Neuron (in vitro differentiated cells): ENCODE measurements around the gene AFF3.

ENCODE experiments used
- H2AFZ ChIP-seq: one replicate; pipeline ENCODE4 v1.6.1; 2013; ENCODE audit warnings: low read depth, mild to moderate bottlenecking, inconsistent platforms, low read length, moderate library complexity
- H3K27me3 ChIP-seq: one replicate; pipeline ENCODE4 v1.6.1; 2013; ENCODE audit warnings: low read length; ENCODE audit not compliant: insufficient read depth
- H3K36me3 ChIP-seq: one replicate; pipeline ENCODE4 v1.6.1; 2013; ENCODE audit warnings: low read length; ENCODE audit not compliant: insufficient read depth
- H3K4me1 ChIP-seq: one replicate; pipeline ENCODE4 v1.6.1; 2013; ENCODE audit warnings: low read length; ENCODE audit not compliant: insufficient read depth
- H3K4me3 ChIP-seq: 2 replicates; pipeline ENCODE4 v1.5.1; 2013; ENCODE audit warnings: mild to moderate bottlenecking, low read length, moderate library complexity
- H3K9me3 ChIP-seq: one replicate; pipeline ENCODE4 v1.6.1; 2013; ENCODE audit warnings: low read length

Gene AFF3

DNA sequence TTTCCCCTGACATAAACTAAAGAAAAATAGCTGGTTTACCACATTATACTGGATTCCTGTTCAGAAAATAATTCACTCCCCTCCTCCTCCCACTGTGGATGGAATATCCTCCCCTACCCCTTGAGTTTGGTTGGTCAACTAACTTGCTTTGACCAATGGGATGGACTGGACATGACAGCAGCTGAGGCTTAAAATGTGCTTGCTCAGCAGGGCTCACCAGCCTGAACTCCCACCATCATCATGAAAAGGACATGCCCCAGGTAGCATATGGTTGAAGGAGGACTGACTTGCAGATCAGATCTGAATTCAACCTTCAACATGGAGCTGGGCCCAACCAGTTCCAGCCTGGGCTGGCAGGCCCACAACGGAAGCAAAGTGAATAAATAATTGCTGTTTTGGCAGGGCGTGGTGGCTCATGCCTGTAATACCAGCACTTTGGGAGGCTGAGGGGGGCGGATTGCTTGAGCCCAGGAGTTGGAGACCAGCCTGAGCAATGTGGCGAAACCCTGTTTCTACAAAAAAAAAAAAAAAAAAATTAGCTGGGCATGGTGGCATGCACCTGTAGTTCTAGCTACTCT, 284.4 kb downstream of the AFF3 start:
- no peaks in the 10 kb centered on the region for H3K36me3 ChIP-seq
- peaks cover 3% of the 10 kb centered on the region for H3K9me3 ChIP-seq
- H3K27me3 ChIP-seq = no peaks in the 10 kb centered on the region
- H3K4me3 ChIP-seq = no peak overlapping the region
- H3K4me1 ChIP-seq = no peaks in the 10 kb centered on the region
- H2AFZ ChIP-seq = no peak overlapping the region

GRCh38 chr2:99857372-99857771, 285.0 kb downstream of the AFF3 start:
- Histone ChIP-seq H3K4me1 (no peaks in the 10 kb centered on the region), H2AFZ (no peak overlapping the region), H3K36me3 (no peaks in the 10 kb centered on the region), H3K4me3 (no peak overlapping the region), H3K27me3 (no peaks in the 10 kb centered on the region), H3K9me3 (peaks cover 3% of the 10 kb centered on the region)

DNA sequence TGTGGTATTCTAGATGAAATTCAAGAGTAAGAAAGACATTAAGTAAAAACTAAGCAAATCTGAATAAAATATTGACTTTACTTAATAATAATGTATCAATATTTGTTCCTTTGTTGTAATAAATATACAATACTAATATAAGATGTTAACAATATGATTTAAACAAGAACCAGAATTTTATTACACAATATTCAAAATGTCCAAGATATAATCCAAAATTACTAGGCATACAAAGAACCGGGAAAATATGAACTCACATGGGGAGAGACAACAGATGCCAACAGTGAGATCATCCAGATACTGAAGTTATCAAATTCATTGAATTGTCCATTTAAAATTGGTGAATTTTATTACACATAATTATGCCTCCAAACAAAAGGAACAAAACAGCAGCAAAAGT, 286.3 kb downstream of the AFF3 start:
- Histone ChIP-seq H3K27me3 (no peaks in the 10 kb centered on the region), H3K36me3 (no peaks in the 10 kb centered on the region), H3K9me3 (peaks cover 3% of the 10 kb centered on the region)

GRCh38 chr2:99854236-99854852, 288.0 kb downstream of the AFF3 start:
- no peaks in the 10 kb centered on the region for H3K36me3 ChIP-seq
- no peaks in the 10 kb centered on the region for H3K4me1 ChIP-seq
- no peak overlapping the region for H2AFZ ChIP-seq
- no peak overlapping the region for H3K4me3 ChIP-seq
- peaks cover 3% of the 10 kb centered on the region for H3K9me3 ChIP-seq
- H3K27me3 ChIP-seq = no peaks in the 10 kb centered on the region

More for the DNA sequence above, 286.3 kb downstream of the AFF3 start:
- no peak overlapping the region for H2AFZ ChIP-seq
- H3K4me3 ChIP-seq = no peak overlapping the region
- H3K4me1 ChIP-seq = no peaks in the 10 kb centered on the region

DNA sequence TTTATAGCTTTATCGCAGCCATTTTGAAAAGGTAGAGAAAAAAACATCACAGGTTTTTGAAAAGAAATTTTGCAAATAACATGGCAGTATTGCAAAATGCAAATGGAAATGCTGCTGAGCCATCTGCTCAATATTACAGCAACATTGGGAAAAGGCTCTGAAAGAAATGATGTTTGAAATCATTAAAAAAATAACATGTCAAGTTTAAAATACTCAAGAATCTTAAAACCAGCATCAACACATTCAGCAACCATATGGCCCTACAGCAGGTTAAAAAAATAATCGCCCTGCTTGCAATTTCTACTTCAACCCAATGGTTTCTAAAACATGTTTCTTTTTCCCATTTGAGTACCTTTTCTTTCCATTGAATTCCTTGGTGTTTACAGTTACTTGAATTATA, 289.4 kb downstream of the AFF3 start:
- H3K9me3 ChIP-seq = peaks cover 3% of the 10 kb centered on the region
- H3K36me3 ChIP-seq = no peaks in the 10 kb centered on the region

DNA sequence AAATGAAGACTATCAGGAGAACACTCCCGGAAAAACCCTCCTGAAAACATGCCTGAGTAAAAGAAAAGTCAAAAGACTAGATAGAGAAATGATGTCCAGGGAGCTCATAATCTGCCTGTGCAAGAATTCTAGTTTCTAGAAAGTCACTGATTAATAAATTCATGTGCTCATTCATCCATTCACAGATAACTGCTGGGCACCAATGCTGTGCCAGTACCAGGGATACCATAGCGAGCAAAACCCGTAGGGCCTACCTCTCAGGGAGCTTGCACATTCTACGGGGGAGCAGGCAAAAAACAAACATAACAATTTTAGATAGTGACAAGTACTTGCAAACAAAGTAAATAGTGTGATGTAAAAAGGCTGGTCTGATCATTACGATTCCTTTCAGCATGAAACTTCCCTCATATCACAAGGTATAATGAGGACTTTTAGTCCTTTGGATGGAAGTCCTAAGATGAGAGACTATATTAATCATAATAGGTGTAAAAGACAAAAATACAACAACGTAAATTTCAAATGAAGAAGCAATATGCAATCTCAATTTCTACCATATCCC, 289.9 kb downstream of the AFF3 start:
- no peaks in the 10 kb centered on the region for H3K4me1 ChIP-seq
- H3K9me3 ChIP-seq = peaks cover 3% of the 10 kb centered on the region
- no peak overlapping the region for H3K4me3 ChIP-seq
- no peak overlapping the region for H2AFZ ChIP-seq
- H3K36me3 ChIP-seq = no peaks in the 10 kb centered on the region
- H3K27me3 ChIP-seq = no peaks in the 10 kb centered on the region

More for the DNA sequence above, 289.4 kb downstream of the AFF3 start:
- Histone ChIP-seq H3K4me3 (no peak overlapping the region), H2AFZ (no peak overlapping the region), H3K27me3 (no peaks in the 10 kb centered on the region), H3K4me1 (no peaks in the 10 kb centered on the region)

DNA sequence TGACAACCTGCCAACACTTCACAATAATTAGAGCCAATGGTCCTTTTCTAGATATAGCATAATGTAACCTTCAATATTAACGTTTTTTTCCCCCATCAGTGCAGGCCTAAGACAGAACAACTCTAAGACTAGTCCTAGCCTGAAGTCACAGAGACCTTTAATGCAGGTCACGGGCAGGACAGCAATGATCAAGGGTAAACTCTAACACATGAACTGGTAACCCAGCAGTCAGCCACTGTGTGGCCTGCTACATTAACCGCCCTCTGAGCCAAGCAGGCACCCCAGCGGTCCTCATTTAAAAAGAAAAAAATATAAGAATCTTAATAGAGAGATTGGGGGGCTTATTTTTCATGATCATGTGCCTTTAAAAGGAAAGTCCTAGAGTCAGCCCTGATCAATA, 290.6 kb downstream of the AFF3 start:
- Histone ChIP-seq H3K4me3 (no peak overlapping the region), H3K9me3 (peaks cover 3% of the 10 kb centered on the region), H3K27me3 (no peaks in the 10 kb centered on the region), H3K4me1 (no peaks in the 10 kb centered on the region), H3K36me3 (no peaks in the 10 kb centered on the region), H2AFZ (no peak overlapping the region)

- Histone ChIP-seq H2AFZ (no peak overlapping the region), H3K9me3 (peaks cover 3% of the 10 kb centered on the region), H3K4me1 (no peaks in the 10 kb centered on the region), H3K36me3 (no peaks in the 10 kb centered on the region), H3K27me3 (no peaks in the 10 kb centered on the region), H3K4me3 (no peak overlapping the region)
These were observed 291.3 kb downstream of the AFF3 start for GRCh38 chr2:99851089-99851488.

GRCh38 chr2:99850084-99850710, 292.2 kb downstream of the AFF3 start:
- no peak overlapping the region for H2AFZ ChIP-seq
- no peaks in the 10 kb centered on the region for H3K9me3 ChIP-seq
- H3K27me3 ChIP-seq = no peaks in the 10 kb centered on the region
- H3K4me3 ChIP-seq = no peak overlapping the region
- no peaks in the 10 kb centered on the region for H3K4me1 ChIP-seq
- no peaks in the 10 kb centered on the region for H3K36me3 ChIP-seq

DNA sequence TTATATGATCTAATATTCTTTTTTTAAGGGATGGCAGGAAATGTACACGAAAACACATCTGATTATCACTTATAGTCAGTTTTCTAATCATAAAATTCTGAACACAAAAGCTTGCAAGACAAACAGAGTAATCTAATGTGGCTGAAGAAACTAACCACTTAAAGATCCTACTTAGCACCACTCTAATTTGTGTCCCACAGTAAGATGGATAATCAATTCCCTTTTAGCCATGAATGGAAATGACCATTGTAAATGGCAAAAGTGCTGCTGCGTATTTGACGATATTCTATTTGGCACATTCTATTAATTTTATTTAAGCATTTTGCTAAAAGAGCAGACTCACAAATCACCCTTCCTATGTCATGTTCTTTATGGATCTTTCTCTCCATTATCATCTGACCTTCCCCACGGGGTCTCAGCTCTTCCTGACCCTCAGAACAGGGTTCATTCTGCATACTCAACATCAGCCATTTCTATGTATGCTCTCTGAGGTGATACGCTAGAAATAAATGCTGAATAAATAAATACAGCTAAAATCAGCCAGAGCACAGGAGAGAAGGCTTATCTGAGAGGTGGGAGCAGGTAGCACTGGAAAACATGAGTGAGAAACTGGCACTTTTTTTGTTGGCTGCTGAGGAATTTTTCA, 295.8 kb downstream of the AFF3 start:
- Histone ChIP-seq H3K27me3 (no peaks in the 10 kb centered on the region), H3K4me1 (no peaks in the 10 kb centered on the region), H3K36me3 (no peaks in the 10 kb centered on the region), H3K9me3 (no peaks in the 10 kb centered on the region), H3K4me3 (no peak overlapping the region), H2AFZ (no peak overlapping the region)

- H3K36me3 ChIP-seq = no peaks in the 10 kb centered on the region
- H3K27me3 ChIP-seq = no peaks in the 10 kb centered on the region
- H2AFZ ChIP-seq = no peak overlapping the region
- no peaks in the 10 kb centered on the region for H3K9me3 ChIP-seq
- H3K4me3 ChIP-seq = no peak overlapping the region
- no peaks in the 10 kb centered on the region for H3K4me1 ChIP-seq
These were observed 297.1 kb downstream of the AFF3 start for GRCh38 chr2:99845296-99845695.

- Histone ChIP-seq H3K4me3 (no peak overlapping the region), H3K36me3 (no peaks in the 10 kb centered on the region), H2AFZ (no peak overlapping the region), H3K9me3 (no peaks in the 10 kb centered on the region), H3K4me1 (no peaks in the 10 kb centered on the region), H3K27me3 (no peaks in the 10 kb centered on the region)
These were observed 299.9 kb downstream of the AFF3 start for GRCh38 chr2:99842451-99842850.

DNA sequence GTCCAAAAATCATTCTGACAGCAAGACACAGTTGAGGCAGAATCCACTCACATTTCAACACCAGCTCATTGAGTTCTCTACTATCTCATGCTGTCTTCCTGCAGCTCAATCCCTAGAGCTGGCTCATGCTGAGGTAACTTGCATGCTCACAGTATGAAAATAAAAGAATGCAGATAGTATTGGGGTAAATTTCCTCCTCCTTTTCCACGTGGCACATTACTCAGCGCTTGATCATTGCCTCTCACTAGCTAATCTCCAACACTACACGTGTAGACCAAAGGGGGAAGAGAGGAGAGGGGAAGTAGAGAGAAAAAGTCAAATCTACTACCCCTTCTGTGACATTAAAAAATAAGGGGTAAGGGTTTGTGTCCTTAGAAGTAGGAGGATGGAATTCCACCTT, 300.6 kb downstream of the AFF3 start:
- no peaks in the 10 kb centered on the region for H3K36me3 ChIP-seq
- H2AFZ ChIP-seq = no peak overlapping the region
- no peaks in the 10 kb centered on the region for H3K9me3 ChIP-seq
- no peaks in the 10 kb centered on the region for H3K27me3 ChIP-seq
- H3K4me3 ChIP-seq = no peak overlapping the region
- H3K4me1 ChIP-seq = no peaks in the 10 kb centered on the region
